Motor neuron (in vitro differentiated cells): Measurements from ENCODE around the gene DEAF1. TPM values are rescaled to one million over a fixed set of nuclear protein-coding genes. Genes with fewer than 3 reads are reported as not detected.
A peak's percentile ranks its signal among the peaks of the same experiment; 100 is the strongest.

ENCODE experiments used
- ATAC-seq, 8 experiments: fragments of 200-7000 bp; cut with Tn5 transposase; replicated peaks in 6 of 8; 2 replicates each; pipeline ENCODE4 v1.8.0; 2021; ENCODE audit warnings: mild to moderate bottlenecking in 8 of 8, moderate library complexity in 8 of 8
- H3K27ac ChIP-seq, 2 donors: fragments of 250-450 bp; sonication (Bioruptor Pico); 2 replicates each; pipeline ENCODE4 v1.9.0; 2021; ENCODE audit warnings: antibody characterized with exemption in 2 of 2, mild to moderate bottlenecking in 2 of 2, moderate library complexity in 1 of 2
- H3K4me1 ChIP-seq, 2 donors: fragments of 250-450 bp; sonication (Bioruptor Pico); replicated peaks in 1 of 2; 2 replicates each; pipeline ENCODE4 v1.6.1; 2021; ENCODE audit warnings: antibody characterized with exemption in 2 of 2, mild to moderate bottlenecking in 2 of 2, moderate library complexity in 1 of 2
- H3K4me3 ChIP-seq, 5 donors: fragments of 250-450 bp; sonication (Bioruptor Pico); 2 replicates each; pipeline ENCODE4 v1.9.0; 2021; ENCODE audit warnings: antibody characterized with exemption in 5 of 5, mild to moderate bottlenecking in 5 of 5, moderate library complexity in 4 of 5
- WGBS, 10 experiments: fragments of 450-650 bp; shearing (Covaris generic); methylation state at CpG; one replicate each; pipeline ENCODE4 v1.0.0; 2022; 5-methylcytosine and 5-hydroxymethylcytosine counted together
- in situ Hi-C, 9 experiments: fragments of 400-800 bp; cut with MboI; loops; one replicate each; pipeline ENCODE4 v1.15.0; 2021; ENCODE audit warnings: low sequenced_read_pairs in 9 of 9, low pct_unique_long_range_greater_than_20kb in 2 of 9; ENCODE audit not compliant: unreplicated experiment in 9 of 9
- total RNA-seq, 8 experiments: library from RNA; unstranded; fragments of 300-600 nt; gene quantifications; 2 replicates each; pipeline versions ENCODE4 v1.2.3 to v1.2.4, GENCODE V29; 2022

DEAF1 gene
- total RNA-seq, 8 experiments from 2014 or later, result 38.5 to 81.6 (median 54.3) TPM

GRCh38 chr11:611001-611996 lies 83.7 kb downstream of the DEAF1 start:
- ATAC-seq, result no peak
- Histone ChIP-seq H3K4me3 (no peak overlapping the region), H3K27ac (no peak overlapping the region), H3K4me1 (peaks cover 6 to 8% of the 10 kb centered on the region in 2 donors)
- in situ Hi-C loops, result no loop called here
- 80 to 100% (median 95%) methylated on average over 2 to 8 of the region's 49 CpGs; no CpG with 5 or more reads in 3 of the 10 experiments for WGBS, 10 experiments

DNA sequence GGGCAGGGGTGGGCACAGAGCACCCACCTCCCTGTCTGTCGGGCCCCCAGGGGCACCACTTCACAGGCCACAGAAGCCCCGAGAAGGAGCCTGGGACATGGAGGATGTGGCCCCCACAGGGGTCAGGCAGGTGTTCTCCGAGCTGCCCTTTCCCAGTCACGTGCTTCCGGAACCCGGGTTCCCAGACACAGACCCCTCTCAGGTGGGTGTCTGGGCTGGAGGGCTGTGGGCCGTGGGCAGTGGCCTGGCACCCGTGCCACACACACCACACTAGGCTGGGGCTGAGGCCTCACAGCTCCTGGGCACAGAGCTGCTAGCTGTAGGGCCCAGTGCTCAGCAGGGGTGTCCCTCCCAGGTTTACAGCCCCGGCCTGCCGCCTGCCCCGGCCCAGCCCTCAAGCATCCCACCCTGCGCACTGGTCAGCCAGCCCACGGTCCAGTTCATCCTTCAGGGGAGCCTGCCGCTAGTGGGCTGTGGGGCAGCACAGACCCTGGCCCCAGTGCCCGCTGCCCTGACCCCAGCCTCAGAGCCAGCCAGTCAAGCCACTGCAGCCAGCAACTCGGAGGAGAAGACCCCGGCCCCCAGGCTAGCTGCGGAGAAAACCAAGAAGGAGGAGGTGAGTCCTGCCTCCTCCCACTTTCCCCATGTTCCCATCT lies 84.7 kb downstream of the DEAF1 start:
- no peak for ATAC-seq
- peaks cover 2 to 4% of the 10 kb centered on the region in 2 donors for H3K4me1 ChIP-seq
- 80 to 100% (median 98%) methylated on average over 1 to 7 of the region's 18 CpGs; no CpG with 5 or more reads in 6 of the 10 experiments for WGBS, 10 experiments
- in situ Hi-C loops, result no loop called here
- no peak overlapping the region for H3K27ac ChIP-seq
- no peak overlapping the region for H3K4me3 ChIP-seq

GRCh38 chr11:609341-609811 lies 85.6 kb downstream of the DEAF1 start:
- Histone ChIP-seq H3K4me1 (no peaks in the 10 kb centered on the region), H3K27ac (no peak overlapping the region), H3K4me3 (no peak overlapping the region)
- no peak for ATAC-seq
- 75 to 100% (median 93%) methylated on average over 2 to 3 of the region's 28 CpGs; no CpG with 5 or more reads in 7 of the 10 experiments for whole genome bisulfite sequencing, 10 experiments
- in situ Hi-C loops, result no loop called here

GRCh38 chr11:608791-609251 lies 86.2 kb downstream of the DEAF1 start:
- H3K27ac ChIP-seq, result no peak overlapping the region
- 85 to 89% (median 87%) methylated on average over 3 to 4 of the region's 28 CpGs; no CpG with 5 or more reads in 7 of the 10 experiments for WGBS, 10 experiments
- H3K4me3 ChIP-seq, result no peak overlapping the region
- H3K4me1 ChIP-seq, result no peaks in the 10 kb centered on the region
- in situ Hi-C loops, result no loop called here
- ATAC-seq, result no peak

DNA sequence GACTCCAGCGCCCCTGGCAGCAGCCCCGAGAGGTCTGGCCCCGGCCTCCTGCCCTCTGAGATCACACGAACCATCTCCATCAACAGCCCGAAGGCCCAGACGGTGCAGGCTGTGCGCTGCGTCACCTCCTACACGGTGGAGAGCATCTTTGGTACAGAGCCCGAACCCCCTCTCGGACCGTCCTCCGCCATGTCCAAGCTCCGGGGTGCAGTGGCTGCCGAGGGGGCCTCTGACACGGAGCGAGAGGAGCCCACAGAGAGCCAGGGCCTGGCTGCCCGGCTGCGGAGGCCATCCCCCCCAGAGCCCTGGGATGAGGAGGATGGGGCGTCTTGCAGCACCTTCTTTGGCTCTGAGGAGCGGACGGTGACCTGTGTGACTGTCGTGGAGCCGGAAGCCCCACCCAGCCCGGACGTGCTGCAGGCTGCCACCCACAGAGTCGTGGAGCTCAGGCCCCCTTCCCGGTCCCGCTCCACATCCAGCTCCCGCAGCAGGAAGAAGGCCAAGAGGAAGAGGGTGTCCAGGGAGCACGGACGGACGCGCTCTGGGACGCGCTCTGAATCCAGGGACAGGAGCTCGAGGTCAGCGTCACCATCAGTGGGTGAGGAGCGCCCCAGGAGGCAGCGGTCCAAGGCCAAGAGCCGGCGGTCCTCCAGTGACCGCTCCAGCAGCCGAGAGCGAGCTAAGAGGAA lies 86.9 kb downstream of the DEAF1 start:
- ATAC-seq, result peak in 3 of 8 experiments; percentile 7 to 12 (median 8)
- Histone ChIP-seq H3K4me1 (no peaks in the 10 kb centered on the region), H3K27ac (no peak overlapping the region), H3K4me3 (no peak overlapping the region)
- in situ Hi-C loops, result no loop called here
- WGBS, 10 experiments, result 87 to 100% (median 92%) methylated on average over 1 to 19 of the region's 45 CpGs; no CpG with 5 or more reads in 6 of the 10 experiments

GRCh38 chr11:607020-607780 lies 87.8 kb downstream of the DEAF1 start:
- H3K4me3 ChIP-seq, result no peak overlapping the region
- H3K4me1 ChIP-seq, result no peaks in the 10 kb centered on the region
- 88 to 100% (median 96%) methylated on average over 1 to 4 of the region's 35 CpGs; no CpG with 5 or more reads in 5 of the 10 experiments for WGBS, 10 experiments
- no peak overlapping the region for H3K27ac ChIP-seq
- ATAC-seq, result peak in 2 of 8 experiments; percentile 15 to 23
- in situ Hi-C loops, result no loop called here

DNA sequence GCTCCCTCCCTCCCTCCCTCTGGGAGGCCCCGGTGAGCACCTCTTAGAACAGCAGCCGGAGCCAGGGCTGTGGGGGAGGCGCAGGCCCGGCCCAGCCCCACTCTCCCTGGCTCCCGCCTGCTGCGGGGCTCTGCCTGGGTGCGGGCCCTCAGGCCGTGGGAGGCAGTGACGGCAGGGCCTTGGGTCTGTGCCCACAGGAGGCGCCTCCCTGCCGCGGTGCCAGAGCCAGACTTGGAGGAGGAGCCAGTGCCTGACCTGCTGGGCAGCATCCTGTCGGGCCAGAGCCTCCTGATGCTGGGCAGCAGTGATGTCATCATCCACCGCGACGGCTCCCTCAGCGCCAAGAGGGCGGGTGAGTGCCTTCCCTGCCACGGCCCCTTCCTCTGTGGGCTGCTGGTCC lies 88.8 kb downstream of the DEAF1 start:
- peak in 4 of 8 experiments; percentile 9 to 70 (median 66) for ATAC-seq
- in situ Hi-C loops, result no loop called here
- no peaks in the 10 kb centered on the region for H3K4me1 ChIP-seq
- WGBS, 10 experiments, result 100% methylated on average over 3 of the region's 19 CpGs; no CpG with 5 or more reads in 9 of the 10 experiments
- H3K27ac ChIP-seq, result no peak overlapping the region
- H3K4me3 ChIP-seq, result no peak overlapping the region

DNA sequence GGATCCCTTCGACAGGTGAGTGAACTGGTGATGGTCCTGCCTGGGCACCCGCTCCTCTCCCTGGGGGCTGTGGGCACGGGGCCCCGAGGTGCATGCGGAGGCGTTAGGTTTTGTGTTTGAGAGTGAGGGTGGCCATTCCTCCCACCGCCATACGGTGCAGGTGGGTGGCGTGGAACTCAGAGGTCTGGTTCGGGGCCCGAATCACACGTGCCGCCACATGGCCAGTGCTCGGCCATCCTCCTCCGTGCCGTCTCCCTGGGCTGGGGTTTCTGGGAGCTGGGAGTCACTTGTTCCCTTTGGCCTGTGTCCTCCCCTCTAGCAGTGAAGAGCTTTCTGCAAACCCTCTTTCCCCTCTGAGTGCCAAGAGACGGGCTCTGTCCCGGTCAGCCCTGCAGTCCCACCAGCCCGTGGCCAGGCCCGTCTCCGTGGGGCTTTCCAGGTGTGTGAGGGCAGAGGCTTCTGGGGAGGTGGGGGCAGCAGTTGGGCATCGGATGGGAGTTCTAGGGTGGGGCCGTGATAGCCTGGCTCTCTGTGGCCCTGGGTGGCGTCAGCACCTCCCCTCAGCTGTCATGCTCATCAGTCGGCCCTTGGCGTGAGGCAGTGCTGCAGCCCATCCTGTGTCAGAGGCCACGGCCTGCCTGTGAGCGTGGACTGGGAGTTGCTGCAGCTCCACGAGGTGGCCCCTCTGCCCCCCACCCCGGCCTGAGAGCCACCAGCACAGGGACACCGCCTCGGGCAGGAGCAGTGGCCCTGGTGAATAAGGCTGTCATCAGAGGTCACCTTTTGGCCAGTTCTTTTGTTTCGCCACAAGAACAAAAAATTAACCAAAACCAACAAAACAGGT lies 89.5 kb downstream of the DEAF1 start:
- no peak for ATAC-seq
- H3K27ac ChIP-seq, result no peak overlapping the region
- 92 to 100% (median 100%) methylated on average over 2 to 6 of the region's 33 CpGs; no CpG with 5 or more reads in 5 of the 10 experiments for WGBS, 10 experiments
- H3K4me3 ChIP-seq, result no peak overlapping the region
- in situ Hi-C loops, result no loop called here
- H3K4me1 ChIP-seq, result no peaks in the 10 kb centered on the region

DNA sequence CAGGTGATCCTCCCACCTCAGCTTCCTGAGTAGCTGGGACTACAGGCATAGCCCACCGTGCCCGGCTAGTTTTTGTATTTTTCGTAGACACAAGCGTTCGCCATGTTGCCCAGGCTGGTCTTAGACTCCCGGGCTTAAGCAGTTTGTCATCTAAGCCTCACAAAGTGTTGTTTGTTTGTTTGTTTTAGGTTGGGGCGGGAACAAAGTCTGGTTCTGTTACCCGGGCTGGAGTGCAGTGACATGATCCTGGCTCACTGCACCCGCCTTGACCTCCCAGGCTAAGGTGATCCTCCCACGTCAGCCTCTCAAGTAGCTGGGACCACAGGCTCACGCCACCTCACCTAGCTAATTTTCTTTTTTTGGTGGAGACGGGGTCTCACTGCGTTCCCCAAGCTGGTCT lies 91.9 kb downstream of the DEAF1 start:
- ATAC-seq, result no peak
- 81 to 100% (median 94%) methylated on average over 2 to 12 of the region's 13 CpGs; no CpG with 5 or more reads in 1 of the 10 experiments for WGBS, 10 experiments
- in situ Hi-C loops, result no loop called here

DNA sequence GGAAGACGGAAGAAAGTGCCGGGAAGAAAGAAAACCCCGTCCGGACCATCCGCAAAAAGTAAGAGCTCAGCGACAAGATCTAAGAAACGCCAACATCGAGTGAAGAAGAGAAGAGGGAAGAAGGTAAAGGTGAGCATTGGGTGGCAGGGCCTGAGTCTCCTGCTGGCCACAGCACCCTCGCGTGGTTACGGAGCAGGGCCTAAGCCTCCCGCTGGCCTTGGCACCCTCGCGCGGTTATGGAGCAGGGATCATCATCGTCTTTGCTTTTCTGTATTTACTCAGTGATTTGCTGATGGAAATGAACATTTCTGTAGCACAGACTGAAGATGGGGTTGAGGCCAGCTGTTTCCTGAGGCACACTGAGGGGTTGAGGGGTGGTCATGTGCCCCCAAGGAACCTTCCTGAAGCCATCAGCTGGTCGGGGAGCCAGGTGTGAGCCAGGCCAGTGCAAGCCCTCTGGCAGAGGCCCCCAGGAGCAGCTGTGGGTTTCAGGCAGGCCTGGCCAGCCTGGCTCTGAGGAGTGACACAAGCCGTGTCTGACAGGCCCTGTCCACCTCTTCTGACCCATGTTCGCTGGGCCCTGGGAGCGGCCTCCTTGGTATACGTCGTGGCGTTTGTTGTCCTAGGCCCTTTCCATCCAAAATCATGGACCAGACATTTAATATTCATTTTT lies 93.3 kb downstream of the DEAF1 start:
- no peak for ATAC-seq
- in situ Hi-C loops, result no loop called here
- WGBS, 10 experiments, result 83 to 100% (median 93%) methylated on average over 1 to 13 of the region's 23 CpGs; no CpG with 5 or more reads in 2 of the 10 experiments
- Histone ChIP-seq H3K4me1 (no peaks in the 10 kb centered on the region), H3K4me3 (no peak overlapping the region), H3K27ac (no peak overlapping the region)

More for the DNA sequence above, 91.9 kb downstream of the DEAF1 start:
- no peak overlapping the region for H3K27ac ChIP-seq
- H3K4me1 ChIP-seq, result no peaks in the 10 kb centered on the region
- no peak overlapping the region for H3K4me3 ChIP-seq
